CD1c-positive myeloid dendritic cell (primary cell): Measurements from ENCODE around the gene EIF6.
"Not testable (repeated sequence)": the region's sequence is repeated elsewhere in the genome, so short reads cannot be mapped to it uniquely, and the experiment has no call there.

Source experiments
- DNase-seq: peaks from one replicate; pipeline ENCODE4 v3.0.0-alpha.2; 2016; ENCODE audit errors: extremely low spot score

The EIF6 gene

DNA sequence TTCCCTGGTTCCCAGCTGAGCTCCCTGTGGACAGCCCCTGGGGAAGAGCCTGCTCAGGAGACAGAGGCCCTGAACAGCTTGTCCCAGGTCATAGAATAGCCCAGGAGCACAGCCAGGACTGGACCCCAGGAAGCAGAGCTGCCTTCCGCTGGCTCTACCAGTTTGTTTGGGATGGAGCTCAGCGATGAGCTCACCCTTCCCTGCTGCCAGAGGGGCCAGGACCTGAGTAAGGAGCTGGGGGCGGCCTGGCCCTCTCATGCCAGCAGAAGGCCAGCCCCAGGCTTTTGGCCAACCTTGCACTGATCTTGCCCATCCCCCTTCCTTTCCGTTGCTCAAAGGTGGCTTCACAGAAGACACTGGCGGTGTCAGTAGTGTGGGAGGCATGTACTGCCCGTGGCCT is 24.1 kb downstream of the EIF6 start:
- no peak for DNase-seq

DNA sequence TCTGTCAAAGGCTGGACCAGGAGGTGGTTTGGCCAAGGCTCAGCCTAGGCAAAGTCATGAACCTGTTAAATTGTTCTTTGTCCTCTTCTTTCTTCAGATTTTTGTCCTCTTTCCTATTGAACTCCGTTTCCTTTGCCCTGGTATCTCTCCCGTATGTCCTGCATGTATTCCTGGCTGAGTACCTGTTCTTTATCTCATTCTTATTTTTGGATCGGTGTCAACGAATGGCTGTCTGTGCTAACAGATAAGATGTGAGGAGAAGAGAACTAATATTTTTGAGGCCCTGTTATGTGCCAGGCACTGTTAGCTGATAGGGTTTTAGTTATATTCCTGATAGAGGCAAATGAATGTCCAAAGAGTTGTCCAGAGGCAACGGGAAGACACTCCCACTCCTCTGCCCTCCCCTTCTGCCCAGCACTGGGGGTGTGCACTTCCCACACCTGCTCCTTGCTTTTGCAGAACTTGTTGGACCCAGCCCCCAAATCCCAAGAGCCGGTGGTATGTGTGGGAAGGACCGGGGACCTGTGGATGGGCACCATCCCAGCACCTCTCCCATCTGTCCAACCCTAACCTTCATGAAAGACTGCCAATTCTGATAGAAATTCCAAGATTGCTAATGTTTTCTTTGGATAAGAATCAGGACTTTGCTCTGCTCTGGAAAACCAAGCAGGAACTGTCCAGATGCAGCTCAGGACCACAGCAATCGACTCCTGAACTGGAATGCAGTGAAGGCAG is 27.2 kb downstream of the EIF6 start:
- no peak for DNase-seq

DNA sequence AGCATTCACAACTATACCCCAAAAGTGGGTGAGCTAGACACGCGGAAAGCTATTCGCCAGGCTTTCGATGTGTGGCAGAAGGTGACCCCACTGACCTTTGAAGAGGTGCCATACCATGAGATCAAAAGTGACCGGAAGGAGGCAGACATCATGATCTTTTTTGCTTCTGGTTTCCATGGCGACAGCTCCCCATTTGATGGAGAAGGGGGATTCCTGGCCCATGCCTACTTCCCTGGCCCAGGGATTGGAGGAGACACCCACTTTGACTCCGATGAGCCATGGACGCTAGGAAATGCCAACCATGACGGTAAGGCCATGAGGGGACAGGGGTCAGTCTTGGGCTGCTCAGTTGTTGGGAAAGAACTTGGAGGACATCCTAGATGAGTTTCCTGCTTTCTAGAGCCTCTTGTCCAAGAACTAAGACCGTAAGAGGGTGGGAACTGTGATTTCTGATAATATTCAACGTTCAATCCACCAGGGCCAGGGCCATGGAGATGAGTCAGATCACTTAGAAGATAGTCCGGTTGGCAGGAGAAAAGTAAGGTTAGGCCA is 30.0 kb downstream of the EIF6 start:
- DNase-seq = no peak

DNA sequence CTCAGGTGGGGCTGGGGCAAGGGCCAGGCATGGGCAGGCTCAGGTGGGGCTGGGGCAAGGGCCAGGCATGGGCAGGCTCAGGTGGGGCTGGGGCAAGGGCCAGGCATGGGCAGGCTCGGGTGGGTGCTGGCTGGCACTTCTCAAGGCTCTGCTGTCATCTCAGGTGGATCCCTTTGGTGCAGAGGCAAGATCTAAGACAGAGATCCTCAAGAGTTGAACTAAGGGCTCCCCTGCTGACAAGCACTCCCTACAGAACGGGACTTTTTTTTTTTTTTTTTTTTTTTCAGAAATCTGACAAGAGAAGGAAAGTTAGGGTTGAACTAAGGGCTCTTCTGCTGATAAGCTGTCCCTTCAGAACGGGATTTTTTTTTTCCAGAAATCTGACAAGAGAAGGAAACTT is 31.6 kb downstream of the EIF6 start:
- DNase-seq = no peak

DNA sequence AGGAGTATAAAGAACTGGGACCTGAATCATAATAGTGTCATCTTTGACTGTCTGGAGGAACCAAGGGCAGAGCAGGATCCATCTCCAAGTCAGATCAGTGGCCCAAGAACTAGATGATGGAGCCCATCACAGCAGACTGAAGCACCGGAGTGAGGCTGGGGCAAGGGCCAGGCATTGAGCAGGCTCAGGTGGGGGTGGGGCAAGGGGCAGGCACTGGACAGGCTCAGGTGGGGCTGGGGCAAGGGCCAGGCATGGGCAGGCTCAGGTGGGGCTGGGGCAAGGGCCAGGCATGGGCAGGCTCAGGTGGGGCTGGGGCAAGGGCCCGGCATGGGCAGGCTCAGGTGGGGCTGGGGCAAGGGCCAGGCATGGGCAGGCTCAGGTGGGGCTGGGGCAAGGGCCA is 32.0 kb downstream of the EIF6 start:
- DNase-seq = not testable (repeated sequence)

DNA sequence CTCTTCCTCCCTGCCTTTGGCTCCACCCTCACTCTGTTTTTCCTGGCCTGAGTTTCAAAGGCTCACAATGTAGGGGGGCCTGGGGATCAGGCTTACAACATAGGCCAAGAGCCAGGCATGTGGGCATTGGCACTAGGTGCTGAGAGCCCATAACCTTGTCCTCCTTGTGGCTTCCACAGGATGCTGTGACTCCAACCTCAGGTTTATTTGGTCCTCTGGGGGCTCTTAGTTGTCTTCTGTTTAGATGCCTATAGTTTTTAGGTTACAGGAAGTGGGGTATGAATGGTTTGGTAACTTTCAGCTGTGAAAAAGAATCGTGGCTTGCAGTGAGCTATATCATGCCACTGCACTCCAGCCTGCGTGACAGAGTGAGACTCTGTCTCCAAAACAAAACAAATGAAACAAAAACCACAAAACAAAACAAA is 32.5 kb downstream of the EIF6 start:
- DNase-seq = peak; percentile 3

DNA sequence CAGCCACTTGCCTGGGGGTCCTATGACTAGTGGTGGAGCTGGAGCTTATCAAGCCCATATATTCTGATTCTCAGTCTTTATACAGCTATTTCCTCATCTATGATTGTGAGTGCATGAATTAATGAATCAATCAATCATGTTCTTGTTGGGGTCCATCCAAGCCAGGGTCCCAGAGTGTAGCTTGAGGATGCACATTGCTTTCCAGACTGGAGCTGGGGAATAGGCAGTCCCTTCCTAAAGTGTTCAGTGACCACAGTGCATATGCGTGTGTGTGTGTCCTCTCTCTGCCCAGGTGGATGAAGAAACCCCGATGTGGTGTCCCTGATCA is 33.0 kb downstream of the EIF6 start:
- DNase-seq = no peak

DNA sequence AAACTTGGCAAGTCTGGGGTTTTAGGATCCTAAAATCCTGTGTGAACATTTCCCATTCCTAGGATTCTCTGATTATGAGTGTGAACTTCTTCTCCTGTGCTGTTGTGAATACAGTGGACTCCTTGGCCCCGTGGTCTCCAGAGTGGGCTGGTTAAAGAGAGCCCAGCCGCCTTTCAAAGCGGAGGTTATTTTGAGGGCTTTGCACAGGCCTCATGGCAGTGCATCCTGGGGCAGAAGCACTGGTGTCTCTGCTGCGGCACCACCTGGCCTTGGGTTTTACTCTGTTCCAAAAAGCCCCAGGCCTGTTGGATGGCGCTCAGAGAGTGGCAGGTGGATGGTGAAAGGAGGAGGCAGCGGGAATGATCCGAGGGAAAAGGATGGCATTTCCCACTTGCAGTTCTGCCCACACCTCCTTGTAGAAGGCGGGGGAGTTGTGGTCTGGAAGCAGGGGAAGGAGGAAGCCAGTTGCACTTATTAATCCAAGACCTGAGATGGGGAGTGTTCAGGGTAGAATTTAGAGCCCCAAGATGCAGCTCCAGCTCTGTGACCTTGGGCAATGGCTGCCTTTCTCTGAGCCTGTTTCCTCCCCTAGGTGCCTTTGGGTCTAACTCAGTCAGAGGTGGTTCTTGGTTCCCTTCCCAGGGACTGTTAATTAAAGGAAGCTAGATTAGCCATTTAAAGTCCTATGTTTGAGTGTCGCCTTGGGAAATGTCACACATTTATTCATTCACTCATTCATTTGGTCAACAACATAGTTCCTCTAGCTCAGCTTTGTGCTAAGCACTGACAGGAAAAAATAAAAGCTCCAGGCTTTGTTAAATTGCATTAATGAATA is 35.7 kb downstream of the EIF6 start:
- no peak for DNase-seq

DNA sequence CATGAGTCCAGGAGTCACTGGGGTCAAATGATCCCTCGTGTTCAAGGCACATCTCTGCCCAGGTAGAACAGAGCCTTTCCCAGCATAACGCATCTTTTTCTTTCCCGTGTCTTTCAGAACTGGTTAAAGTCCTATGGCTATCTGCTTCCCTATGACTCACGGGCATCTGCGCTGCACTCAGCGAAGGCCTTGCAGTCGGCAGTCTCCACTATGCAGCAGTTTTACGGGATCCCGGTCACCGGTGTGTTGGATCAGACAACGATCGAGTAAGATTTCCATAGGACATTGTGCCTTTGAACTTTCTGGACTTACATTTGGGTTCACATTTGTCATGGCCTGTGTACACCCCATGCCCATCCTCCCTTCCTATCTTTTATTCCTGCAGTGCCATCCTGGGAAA is 37.8 kb downstream of the EIF6 start:
- no peak for DNase-seq

DNA sequence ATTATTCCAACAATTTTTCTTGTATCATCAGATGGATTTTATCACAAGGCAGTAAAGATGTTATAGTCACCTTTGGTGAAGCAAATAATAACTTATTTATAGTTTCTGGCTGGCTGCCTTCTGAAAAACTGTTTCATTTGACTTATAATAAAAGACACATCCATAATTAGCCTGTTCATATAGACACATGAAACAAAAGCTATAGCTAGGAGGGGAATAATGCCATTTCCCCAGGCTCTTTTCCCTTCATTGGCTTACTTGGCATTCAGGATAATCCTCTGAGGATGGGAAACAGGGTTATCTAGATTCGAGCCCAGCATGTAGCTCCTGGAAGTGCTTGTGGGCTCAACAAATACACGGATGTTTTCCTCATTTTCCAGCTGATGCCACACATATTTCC is 40.6 kb downstream of the EIF6 start:
- no peak for DNase-seq

DNA sequence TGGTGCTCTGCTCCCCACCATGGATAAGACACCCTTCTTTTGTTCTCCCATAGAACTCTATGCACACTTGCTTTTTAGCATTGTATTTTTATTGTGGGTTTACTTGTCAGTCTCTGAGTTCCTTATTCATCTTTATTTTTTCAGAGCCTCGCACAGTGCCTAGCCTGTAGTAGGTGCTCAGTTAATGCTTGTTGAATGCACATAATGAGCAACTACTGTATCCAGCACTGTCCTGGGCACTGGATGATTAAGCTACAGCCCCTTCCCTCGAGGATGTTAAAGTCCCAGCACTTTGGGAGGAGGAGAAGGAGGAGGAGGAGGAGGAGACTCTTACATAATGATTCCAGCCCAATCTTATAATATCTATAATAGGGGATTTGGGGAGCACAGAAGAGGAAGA is 41.3 kb downstream of the EIF6 start:
- no peak for DNase-seq

DNA sequence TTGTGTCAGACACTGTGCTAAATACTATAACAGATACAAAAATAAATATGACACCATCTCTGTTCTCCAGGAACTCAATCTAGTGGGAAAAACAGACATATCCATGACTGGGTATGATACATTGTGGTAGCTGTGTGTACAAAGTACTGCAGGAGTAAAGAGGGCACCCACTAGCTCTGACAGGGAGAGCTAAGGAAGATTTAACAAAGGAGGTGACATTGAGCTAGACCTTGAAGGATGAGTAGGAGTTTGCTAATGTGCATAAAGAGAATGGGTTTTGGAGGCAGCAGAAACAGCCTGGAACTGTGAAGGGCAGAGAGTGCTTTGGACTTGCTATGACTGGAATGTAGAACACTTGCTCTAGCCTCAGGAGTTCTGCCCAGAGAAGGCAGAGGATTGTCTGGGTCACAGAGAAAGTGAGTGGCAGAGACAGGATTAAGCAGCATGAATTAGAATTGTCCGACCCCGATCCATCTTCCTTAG is 43.7 kb downstream of the EIF6 start:
- DNase-seq = no peak

DNA sequence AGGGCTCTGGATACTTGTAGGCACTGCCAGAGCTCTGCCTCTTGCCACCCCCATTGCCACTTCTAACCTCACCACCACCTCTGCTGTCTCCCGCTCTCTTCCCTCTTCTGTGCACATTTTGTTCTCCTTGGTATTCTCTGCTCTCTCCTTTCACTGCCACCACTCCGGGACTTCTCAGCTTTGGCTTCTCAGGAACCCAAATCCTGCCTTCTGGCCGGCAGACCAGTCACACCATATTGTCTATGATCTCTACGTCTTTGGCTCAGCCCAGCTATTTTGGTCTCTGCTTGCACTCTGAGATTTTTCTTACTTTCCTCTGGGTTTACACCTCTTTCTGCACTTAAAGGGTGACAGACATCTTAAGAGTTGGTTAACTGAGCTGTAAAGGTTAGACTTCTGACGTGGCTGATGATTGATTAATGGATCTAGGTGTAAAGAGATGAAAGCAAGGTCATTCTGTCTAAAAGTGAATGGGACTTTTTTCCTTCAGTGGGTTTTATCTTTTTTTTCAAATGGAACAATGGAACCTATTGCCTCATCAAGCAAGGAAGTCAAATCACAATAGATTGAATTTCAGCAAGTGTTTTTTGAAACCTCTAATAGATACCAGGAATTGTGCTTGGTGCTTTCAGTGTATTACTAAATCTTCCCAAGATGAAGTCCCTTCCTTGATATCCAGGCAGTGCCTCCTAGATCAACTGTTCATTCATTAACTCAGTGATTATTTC is 44.3 kb downstream of the EIF6 start:
- DNase-seq = no peak

DNA sequence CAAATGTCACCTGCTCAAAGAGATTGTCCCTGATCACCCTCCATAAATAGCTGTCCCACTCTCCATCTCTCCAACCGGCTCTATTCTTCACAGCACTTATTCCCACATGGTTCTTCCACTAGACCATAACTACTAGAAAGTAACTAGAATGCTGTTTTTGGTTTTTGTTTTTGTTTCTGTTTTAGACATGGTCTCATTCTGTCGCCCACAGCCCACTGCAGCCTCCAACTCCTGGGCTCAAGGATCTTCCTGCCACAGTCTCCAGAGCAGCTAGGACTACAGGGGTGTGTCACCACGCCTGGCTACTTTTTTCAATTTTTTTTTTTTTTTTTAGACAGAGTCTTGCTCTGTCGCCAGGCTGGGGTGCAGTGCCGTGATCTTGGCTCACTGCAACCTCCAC is 45.8 kb downstream of the EIF6 start:
- no peak for DNase-seq

DNA sequence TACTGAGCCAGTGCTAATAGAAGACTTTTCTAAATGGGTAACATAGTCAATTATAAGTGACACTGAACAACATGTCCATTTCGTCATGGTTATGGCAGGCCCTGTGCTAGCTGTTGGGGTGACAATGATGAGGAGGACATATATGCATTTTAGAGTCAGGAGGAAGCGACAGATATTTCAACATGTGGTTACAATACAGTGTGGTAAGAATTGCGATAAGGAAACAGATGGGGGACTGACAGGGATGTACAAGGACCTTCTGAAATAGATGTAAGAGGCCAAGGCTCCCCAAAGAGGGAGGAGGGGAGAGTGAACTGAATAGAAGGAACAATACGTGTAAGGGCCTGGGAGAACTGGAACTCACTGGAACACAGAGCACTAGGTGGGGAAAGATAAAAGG is 46.4 kb downstream of the EIF6 start:
- no peak for DNase-seq

DNA sequence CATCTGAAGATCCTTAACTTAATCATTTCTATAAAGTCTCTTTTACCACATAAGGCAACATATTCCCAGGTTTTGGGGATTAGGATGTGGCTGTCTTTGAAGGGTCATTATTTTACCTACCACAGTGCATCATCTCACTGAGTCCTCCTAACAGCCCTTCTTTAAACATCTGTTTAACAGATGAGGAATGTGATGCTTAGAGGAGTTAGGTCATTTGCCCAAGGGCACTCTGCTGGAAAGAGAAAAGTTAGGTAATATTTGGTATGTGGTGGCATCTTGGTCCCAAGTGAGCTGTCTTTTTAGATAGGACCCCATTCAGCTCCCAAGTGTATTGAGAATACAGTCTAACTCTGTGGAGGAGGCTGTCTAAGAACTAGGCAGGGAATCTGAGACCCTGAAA is 47.1 kb downstream of the EIF6 start:
- DNase-seq = no peak

DNA sequence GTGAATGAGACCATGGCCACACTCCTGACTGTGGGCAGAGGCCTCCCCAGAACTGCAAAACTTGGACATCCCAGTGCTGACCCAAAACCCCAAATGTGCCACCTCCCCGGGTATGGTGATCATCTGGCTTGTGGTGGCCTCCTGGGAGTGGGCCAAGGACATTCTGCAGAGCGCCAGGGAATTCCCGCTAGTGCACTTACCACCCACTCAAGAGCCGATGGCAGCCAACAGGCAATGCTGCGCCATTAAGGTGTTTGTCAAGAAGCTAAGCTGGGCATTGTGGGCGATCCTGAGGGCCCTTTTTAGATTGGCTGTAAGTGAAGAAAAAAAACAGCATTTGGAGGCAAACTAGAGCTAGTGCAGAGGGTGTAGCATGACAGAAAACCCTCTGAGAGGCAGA is 48.7 kb downstream of the EIF6 start:
- no peak for DNase-seq

DNA sequence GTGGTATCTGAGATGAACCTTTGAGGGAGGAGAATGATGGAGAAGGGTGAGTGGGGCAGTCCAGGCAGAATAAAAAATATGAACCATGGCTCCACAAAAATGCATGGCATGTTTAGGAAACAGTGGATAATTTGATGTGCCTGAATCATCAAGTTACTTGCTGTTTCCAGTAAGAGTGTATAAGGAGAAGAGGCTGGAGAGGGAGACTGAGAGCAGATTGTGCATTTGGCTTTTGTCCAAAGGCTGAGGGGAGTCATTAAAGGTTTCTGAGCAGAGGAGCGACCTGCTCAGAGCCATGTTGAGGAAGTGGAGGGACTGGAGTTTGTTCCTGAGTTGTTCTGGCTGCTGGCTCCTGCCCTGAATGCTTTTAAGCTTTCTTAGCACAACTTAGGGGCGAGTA is 52.0 kb downstream of the EIF6 start:
- no peak for DNase-seq
